GM21360 (cell line): ENCODE results near the gene LMAN1L.

Source experiments
- ATAC-seq: cut with Tn5 transposase; IDR thresholded peaks from one replicate; pipeline ENCODE4 v1.9.1; 2021; ENCODE audit warnings: mild to moderate bottlenecking, moderate library complexity; ENCODE audit not compliant: unreplicated experiment

The LMAN1L gene

GRCh38 chr15:74809956-74810355, 2.7 kb upstream of the LMAN1L start:
- ATAC-seq, result no peak

DNA sequence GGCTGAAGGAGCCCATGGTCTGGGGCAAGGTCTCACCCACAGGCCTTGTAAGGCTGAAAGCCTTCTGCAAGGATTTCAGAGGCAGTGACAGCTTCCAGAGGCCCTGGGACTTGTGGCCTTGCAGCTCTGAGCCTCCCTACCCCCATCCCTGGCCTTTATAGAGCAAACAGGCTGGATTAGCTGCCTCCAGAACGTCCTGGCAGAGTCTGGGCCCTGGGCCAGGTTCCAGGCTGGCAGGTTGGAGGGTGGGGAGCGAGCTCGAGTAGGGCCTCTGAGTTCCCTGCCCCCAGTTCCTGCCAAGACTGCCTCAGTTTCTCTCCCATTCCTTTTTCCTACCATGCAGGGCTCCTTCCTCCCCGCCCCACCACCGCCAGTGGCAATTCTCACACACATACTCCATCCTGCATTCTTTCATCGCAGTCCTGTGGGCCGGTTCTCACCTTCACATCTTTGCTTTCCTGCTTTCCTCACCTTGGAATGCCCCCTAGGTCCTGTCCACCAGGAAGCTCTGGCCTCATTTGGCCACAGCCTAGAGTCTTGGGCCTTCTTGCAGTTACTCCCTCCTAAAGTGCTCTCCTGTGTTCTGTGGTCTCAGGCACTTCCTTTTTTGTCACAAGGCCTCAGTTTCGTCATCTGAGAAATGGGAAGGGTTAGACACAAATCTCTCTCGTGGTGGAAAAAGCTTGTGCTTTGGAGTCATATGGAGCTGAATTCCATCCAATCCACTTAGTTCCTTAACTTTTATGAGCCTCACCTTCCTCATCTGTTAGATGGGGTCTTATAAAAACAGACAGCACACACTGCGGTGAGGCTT, 2.7 kb downstream of the LMAN1L start:
- no peak for ATAC-seq

DNA sequence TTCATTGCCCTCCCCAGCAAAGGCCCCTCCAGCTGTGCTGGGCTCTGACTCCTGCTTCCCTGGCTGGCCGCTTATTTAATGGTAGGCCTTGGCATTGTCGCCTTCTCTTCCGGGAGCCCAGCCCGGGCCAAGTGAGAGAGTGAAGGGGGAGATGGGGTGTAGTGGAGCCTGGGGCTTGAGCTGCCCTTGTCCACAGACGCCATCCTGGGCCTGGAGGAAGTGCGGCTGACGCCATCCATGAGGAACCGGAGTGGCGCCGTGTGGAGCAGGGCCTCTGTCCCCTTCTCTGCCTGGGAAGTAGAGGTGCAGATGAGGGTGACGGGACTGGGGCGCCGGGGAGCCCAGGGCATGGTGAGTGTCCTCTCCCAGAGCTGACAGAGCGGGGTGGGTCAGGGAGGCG, 3.3 kb downstream of the LMAN1L start:
- ATAC-seq, result no peak

DNA sequence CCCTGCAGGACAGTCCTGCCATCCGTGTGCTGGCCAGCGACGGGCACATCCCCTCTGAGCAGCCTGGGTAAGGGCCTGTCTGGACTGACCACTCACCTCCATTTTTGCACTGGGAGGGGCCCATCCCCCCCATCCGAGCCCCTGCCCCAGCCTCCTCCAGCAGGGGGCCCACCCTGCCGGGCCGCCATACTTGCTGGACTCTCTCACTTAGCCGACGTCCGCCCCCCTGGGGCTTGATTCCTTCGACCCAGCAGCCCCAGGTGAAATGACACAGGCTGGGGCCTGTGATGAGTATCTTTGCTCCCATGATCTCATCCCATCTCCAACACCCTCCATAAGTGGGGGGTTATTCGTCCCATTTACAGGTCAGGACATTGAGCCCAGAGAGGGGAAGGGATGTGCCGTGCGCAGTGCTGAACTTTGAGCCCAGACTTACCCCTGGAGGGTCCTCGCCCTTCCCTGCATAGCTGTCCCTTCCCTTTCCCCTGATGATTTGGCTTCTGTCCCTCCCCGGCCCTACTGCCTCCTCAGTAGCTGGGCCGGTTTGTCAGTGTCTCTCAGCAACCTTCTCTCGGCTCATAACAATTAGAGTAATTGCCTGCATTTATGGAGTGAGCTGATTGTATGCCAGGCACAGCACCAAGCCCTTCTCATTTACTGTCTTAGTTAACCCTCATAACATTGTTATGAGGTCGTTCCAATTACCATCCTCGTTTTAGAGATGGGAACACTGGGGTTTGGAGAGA, 4.2 kb downstream of the LMAN1L start:
- no peak for ATAC-seq

DNA sequence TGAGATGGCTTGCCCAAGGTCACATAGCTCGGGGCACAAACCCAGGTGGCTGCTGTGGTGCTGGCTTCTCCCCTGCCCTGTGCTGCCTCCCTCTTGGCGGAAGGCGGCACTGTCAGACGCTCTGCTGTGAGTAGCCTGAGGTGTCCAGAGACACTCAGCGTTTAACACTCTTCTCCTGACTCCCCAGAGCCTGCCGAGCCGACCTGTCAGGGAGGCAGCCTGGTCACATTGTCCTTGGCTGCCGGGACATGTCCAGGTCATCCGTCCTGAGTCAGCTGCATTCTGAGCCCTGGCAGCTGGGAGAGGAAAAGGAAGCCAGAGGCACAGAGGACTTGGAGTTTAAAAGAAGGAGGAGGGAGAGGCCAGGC, 4.7 kb downstream of the LMAN1L start:
- no peak for ATAC-seq

- ATAC-seq, result no peak
These were observed 7.4 kb downstream of the LMAN1L start for GRCh38 chr15:74820056-74820455.

DNA sequence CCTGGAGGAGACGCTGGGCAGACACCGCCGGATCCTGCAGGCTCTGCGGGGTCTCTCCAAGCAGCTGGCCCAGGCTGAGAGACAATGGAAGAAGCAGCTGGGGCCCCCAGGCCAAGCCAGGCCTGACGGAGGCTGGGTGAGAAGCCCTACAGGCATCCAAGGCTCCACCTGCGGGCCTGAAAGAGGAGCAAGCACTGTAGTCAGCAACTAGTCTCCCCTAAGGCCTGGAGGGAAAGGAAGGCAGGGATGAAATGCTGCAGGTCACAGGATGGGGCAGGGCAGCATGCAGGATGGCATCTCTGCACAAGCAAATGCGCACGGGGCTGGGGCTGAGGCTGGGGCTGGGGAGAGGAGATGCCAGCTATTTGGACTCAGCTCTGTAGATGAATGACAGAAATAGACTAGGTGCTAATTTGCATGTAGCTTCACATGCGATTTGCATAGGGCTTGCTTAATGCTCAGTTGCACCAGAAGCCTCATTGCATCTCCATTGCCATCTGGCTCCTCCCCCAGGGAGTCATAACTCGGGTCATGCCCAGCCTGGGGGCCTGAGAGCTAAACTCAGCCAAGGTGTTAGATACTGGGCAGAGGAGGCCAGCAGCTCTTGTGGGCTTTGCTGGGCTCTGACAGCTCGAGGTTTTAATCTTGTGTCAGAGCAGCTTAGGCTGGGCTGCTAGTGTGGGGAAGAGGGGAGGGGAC, 8.6 kb downstream of the LMAN1L start:
- peak; percentile 70 for ATAC-seq

GRCh38 chr15:74821790-74822158, 9.1 kb downstream of the LMAN1L start:
- ATAC-seq, result no peak

- no peak for ATAC-seq
These were observed 9.6 kb downstream of the LMAN1L start for GRCh38 chr15:74822233-74822632.

- ATAC-seq, result no peak
These were observed 10.7 kb downstream of the LMAN1L start for GRCh38 chr15:74823324-74823723.

DNA sequence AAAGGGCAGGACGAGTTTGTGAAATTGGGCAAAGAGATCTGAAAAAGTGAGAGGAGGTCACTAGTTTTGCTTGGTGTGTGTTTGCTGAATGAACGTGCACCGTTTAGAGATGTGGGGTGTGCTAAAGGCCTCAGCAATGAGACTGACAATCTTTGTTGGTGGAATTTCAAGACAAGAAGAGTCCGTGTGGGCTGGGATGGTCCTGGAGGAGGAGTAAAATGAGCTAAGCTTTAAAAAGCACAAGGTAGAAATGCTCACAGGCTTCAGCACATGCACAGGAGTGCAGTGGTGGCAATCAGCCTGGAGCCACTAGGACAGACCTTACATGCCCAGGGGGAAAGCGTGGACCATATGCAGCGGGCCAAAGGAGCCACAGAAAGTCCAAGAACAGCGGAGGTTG, 12.3 kb downstream of the LMAN1L start:
- ATAC-seq, result no peak

DNA sequence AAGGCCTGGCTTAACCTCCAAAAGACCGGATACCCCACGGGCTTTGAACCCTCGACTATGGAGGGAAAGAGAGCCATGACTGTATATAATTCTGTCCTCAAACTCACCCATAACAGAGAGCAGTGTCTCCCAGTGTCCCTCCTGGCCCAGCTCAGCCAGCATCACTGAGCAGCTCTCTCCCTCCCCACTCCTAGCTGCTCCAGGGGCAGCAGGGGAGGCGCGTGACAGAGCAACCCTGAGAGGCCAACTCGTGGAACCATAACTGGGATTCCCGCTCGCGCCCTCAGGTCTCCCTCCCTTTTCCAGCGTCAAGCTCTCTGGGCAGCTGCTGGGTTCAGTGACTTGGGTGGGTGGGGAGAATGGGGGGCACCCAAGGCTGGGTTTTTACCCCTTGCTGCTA, 13.2 kb downstream of the LMAN1L start:
- no peak for ATAC-seq

DNA sequence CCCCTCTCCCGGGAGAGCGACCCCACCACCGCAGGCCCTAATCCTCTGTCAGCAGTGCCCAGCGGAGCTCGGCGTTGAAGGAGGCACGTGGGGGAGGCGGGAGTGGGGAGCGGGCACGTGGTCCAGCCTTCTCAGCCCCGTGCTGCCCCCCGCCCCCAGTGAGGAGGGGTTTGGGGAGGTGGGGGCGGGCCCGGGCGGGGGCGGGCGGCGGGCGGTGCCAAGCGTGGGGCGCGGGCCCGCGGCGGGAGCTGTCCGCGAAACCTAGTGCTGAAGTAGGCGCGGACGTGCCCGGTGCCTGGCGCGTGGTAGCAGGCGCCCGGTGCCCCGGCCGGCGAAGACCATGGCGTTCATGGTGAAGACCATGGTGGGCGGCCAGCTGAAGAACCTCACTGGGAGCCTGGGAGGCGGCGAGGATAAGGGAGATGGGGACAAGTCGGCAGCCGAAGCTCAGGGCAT, 13.8 kb downstream of the LMAN1L start, which contains the start of gene CPLX3:
TSS of gene CPLX3 (plus strand) at position 264 of the 456 bp plus-strand sequence. CDS start at position 341, 77 bp downstream.
- ATAC-seq, result no peak

DNA sequence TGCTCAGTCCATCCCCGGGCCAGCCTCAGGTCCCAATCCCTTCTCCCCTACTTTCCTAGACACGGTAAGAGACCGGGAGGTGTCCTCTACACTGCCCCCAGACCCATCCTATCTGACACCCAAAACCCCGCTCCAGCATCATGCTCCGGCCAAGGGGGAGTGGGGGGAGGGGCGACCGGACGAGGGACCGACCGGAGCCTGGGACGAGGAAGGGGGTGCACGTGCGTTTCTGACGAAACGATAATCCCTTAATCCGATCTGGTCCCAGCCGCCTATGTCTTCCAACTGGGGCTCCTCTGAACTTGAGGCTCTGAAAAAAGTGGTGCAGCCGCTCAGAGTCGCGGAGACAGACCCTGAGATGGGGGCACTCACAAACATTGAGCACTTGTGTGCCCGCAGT, 14.3 kb downstream of the LMAN1L start:
- no peak for ATAC-seq

- no peak for ATAC-seq
These were observed 15.0 kb downstream of the LMAN1L start for GRCh38 chr15:74827614-74828013.

DNA sequence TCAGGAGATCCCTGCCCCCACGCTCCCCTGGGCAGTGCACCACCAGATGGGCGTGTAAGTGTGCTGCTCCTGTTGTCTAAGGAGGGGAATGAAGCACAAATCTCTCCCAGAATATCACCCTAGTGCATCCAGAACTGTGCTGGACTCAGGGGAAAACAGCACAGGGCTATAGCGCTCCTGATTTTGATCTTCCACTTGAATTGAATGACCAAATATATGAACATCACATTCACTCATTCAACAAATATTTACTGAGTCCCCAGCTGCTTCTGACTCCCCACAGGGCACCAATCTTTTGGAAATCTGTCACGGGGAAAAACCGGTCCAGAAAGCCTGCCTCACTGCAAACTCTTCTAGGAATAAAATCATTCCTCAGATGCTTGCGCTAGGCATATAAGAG, 16.2 kb downstream of the LMAN1L start:
- ATAC-seq, result no peak

DNA sequence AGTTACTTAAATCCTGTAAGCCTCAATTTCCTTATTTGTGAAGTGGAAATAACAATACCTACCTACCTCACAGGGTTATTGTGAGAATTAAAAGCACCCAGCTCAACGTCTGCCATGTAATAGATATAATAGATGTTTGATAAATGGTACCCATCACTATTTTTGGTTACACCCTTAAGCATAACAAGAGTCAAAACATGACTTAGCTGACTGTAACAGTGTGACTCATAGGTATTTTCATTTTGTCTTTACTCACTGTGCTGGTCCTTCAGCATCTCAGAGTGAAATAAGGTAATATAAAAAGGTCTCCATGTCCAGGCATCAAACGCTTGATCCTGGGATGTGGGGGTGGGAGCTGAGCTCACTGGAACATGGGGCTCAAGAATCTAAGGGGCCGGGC, 16.9 kb downstream of the LMAN1L start:
- no peak for ATAC-seq

DNA sequence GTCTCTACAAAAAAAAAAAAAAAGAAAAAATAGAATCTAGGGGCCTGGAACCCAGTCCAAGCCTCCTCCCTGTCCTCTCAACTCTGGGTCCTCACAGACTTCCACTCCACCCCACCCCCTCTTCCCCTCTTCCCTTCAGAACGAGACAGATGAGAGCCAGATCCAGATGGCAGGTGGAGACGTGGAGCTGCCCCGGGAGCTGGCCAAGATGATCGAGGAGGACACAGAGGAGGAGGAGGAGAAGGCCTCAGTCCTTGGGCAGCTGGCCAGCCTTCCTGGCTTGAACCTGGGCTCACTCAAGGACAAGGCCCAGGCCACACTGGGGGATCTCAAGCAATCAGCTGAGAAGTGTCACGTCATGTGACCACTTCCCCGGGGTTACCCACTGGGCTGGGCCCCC, 17.4 kb downstream of the LMAN1L start:
- ATAC-seq, result no peak

DNA sequence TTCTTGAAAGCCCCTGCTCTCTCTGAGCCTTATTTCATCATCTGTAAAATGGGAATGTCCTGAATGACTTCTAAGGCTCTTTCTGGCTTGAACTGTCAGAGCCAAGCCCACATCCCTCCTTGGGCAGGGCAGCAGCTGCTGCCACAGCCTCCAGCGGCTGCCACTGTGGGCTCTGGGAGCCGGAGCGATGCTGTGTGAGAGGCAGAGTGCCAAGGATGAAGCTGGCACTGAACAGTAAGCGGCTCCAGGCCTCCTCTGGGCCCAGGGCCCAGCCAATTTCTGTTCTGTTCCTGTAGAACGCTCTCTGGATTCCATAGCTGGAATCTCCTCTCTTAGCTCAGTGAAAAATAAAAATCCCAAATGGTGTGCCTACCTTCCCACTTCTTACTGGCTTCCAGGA, 18.2 kb downstream of the LMAN1L start:
- no peak for ATAC-seq

- ATAC-seq, result no peak
These were observed 19.3 kb downstream of the LMAN1L start for GRCh38 chr15:74831813-74832495.

- ATAC-seq, result no peak
These were observed 20.2 kb downstream of the LMAN1L start for GRCh38 chr15:74832826-74833225.
